PC-9 (cell line): ENCODE data around the gene CFC1. TPM values are rescaled to one million over a fixed set of nuclear protein-coding genes. Genes with fewer than 3 reads are reported as not detected.

Experiments
- total RNA-seq: library from RNA; stranded (reverse); gene quantifications from 2 replicates; pipeline ENCODE4 v1.2.3, GENCODE V29; 2021

CFC1 gene
- total RNA-seq, 1 experiment from 2014 or later, result not detected

Other genes with a start within 250 kb of the CFC1 start
- gene PTPN18, start 243.5 kb downstream of the CFC1 start, total RNA-seq, result 54.5 and 55.9 TPM in 2 replicates
- not detected in 2 replicates for gene POTEI, start 90.2 kb downstream of the CFC1 start, total RNA-seq
- gene CFC1B, start 78.4 kb downstream of the CFC1 start, total RNA-seq, result not detected in 2 replicates
- not detected in 2 replicates for gene POTEJ, start 11.9 kb upstream of the CFC1 start, total RNA-seq
- not detected in 2 replicates for gene GPR148, start 129.5 kb upstream of the CFC1 start, total RNA-seq
- gene AMER3, start 156.0 kb upstream of the CFC1 start, total RNA-seq, result not detected in 2 replicates
- gene ARHGEF4, start 237.3 kb upstream of the CFC1 start, total RNA-seq, result 16.1 and 20.0 TPM in 2 replicates